Glomerular visceral epithelial cell (primary cell): Measurements from ENCODE around the gene CEP85L.

ENCODE experiments used
- DNase-seq: peaks from one replicate; pipeline ENCODE4 v3.0.0-alpha.2; 2016; ENCODE audit errors: extremely low spot score

Gene CEP85L

GRCh38 chr6:118660218-118660569 lies 8.8 kb upstream of the CEP85L start:
- peak; percentile 40 for DNase-seq

GRCh38 chr6:118659513-118660217 lies 8.3 kb upstream of the CEP85L start:
- DNase-seq = no peak

GRCh38 chr6:118656847-118657451 lies 5.6 kb upstream of the CEP85L start:
- DNase-seq = no peak

GRCh38 chr6:118652051-118652615 lies 742 bp upstream of the CEP85L start:
- no peak for DNase-seq

- no peak for DNase-seq
These were observed 659 bp downstream of the CEP85L start for GRCh38 chr6:118650582-118651281.

GRCh38 chr6:118649918-118650581 lies 1.3 kb downstream of the CEP85L start:
- DNase-seq = peak; percentile 65

- DNase-seq = no peak
These were observed 2.4 kb downstream of the CEP85L start for GRCh38 chr6:118648866-118649554.

- DNase-seq = no peak
These were observed 4.4 kb downstream of the CEP85L start for GRCh38 chr6:118646977-118647376.

GRCh38 chr6:118645395-118645794 lies 6.0 kb downstream of the CEP85L start:
- DNase-seq = no peak

- peak; percentile 16 for DNase-seq
These were observed 7.4 kb downstream of the CEP85L start for GRCh38 chr6:118644007-118644406.

- no peak for DNase-seq
These were observed 10.3 kb downstream of the CEP85L start for GRCh38 chr6:118641042-118641441.

GRCh38 chr6:118639054-118639964 lies 12.1 kb downstream of the CEP85L start:
- no peak for DNase-seq

- no peak for DNase-seq
These were observed 13.1 kb downstream of the CEP85L start for GRCh38 chr6:118638288-118638687.

- DNase-seq = no peak
These were observed 15.3 kb downstream of the CEP85L start for GRCh38 chr6:118635909-118636735.

GRCh38 chr6:118632359-118632758 lies 19.0 kb downstream of the CEP85L start:
- peak; percentile 45 for DNase-seq

- no peak for DNase-seq
These were observed 20.5 kb downstream of the CEP85L start for GRCh38 chr6:118630923-118631322.

- no peak for DNase-seq
These were observed 21.3 kb downstream of the CEP85L start for GRCh38 chr6:118630067-118630466.

- no peak for DNase-seq
These were observed 23.7 kb downstream of the CEP85L start for GRCh38 chr6:118627724-118628123.

- no peak for DNase-seq
These were observed 25.6 kb downstream of the CEP85L start for GRCh38 chr6:118625833-118626232.
